Left lobe of liver (tissue), 2 donors: ENCODE data around the gene RET. TPM values are rescaled to one million over a fixed set of nuclear protein-coding genes. Genes with fewer than 3 reads are reported as not detected.

ENCODE experiments used
- ATAC-seq: fragments of 200-7000 bp; cut with Tn5 transposase; one replicate; pipeline ENCODE4 v1.9.1; 2020; ENCODE audit warnings: mild to moderate bottlenecking, moderate library complexity
- DNase-seq: peaks from one replicate; pipeline ENCODE4 v3.0.0-alpha.2; 2020; ENCODE audit warnings: low spot score
- total RNA-seq: library from RNA; stranded (reverse); gene quantifications from one replicate; pipeline ENCODE4 v1.2.1, GENCODE V29; 2021
- donor health status: DM: no; HTN: no; CAD: no; lungs with moderate emphysema.
- donor health status: DM: no; HTN: yes; CAD: no.

The RET gene
- total RNA-seq, 1 donor from 2014 or later, result 1.1 TPM

GRCh38 chr10:43044448-43044921, 32.4 kb upstream of the RET start:
- ATAC-seq (no peak), DNase-seq (no peak)

GRCh38 chr10:43044961-43045621, 31.8 kb upstream of the RET start:
- ATAC-seq (no peak), DNase-seq (peak; percentile 35)

GRCh38 chr10:43045631-43046287, 31.1 kb upstream of the RET start:
- ATAC-seq, result no peak
- peak; percentile 23 for DNase-seq

GRCh38 chr10:43046288-43046991, 30.4 kb upstream of the RET start:
- peak; percentile 31 for DNase-seq
- ATAC-seq, result no peak

- peak; percentile 33 for DNase-seq
- ATAC-seq, result no peak
These were observed 29.4 kb upstream of the RET start for GRCh38 chr10:43047288-43047970.

- DNase-seq (no peak), ATAC-seq (no peak)
These were observed 28.4 kb upstream of the RET start for GRCh38 chr10:43048301-43049051.

- DNase-seq, result no peak
- ATAC-seq, result no peak
These were observed 27.8 kb upstream of the RET start for GRCh38 chr10:43049081-43049551.

GRCh38 chr10:43050011-43050410, 26.9 kb upstream of the RET start:
- no peak for ATAC-seq
- DNase-seq, result no peak

- peak; percentile 85 for DNase-seq
- peak; percentile 79 for ATAC-seq
These were observed 23.0 kb upstream of the RET start for GRCh38 chr10:43053825-43054224.

- no peak for ATAC-seq
- no peak for DNase-seq
These were observed 22.3 kb upstream of the RET start for GRCh38 chr10:43054593-43054992.

GRCh38 chr10:43055217-43055616, 21.7 kb upstream of the RET start:
- peak; percentile 53 for ATAC-seq
- DNase-seq, result peak; percentile 60

GRCh38 chr10:43055991-43056567, 20.8 kb upstream of the RET start:
- peak; percentile 65 for DNase-seq
- no peak for ATAC-seq

GRCh38 chr10:43056568-43057011, 20.3 kb upstream of the RET start:
- ATAC-seq, result no peak

GRCh38 chr10:43057231-43057711, 19.6 kb upstream of the RET start:
- ATAC-seq (no peak), DNase-seq (no peak)

More at GRCh38 chr10:43056568-43057011, 20.3 kb upstream of the RET start:
- DNase-seq, result no peak

GRCh38 chr10:43057831-43058340, 19.0 kb upstream of the RET start:
- no peak for DNase-seq

GRCh38 chr10:43058716-43059335, 18.0 kb upstream of the RET start:
- no peak for DNase-seq

More at GRCh38 chr10:43057831-43058340, 19.0 kb upstream of the RET start:
- ATAC-seq, result no peak

GRCh38 chr10:43059336-43059720, 17.5 kb upstream of the RET start:
- DNase-seq, result no peak
- no peak for ATAC-seq

More at GRCh38 chr10:43058716-43059335, 18.0 kb upstream of the RET start:
- ATAC-seq, result no peak

GRCh38 chr10:43059828-43060227, 17.0 kb upstream of the RET start:
- ATAC-seq (peak; percentile 2), DNase-seq (no peak)

GRCh38 chr10:43060291-43060690, 16.6 kb upstream of the RET start:
- DNase-seq, result peak; percentile 96

More at GRCh38 chr10:43060291-43060690, 16.6 kb upstream of the RET start:
- ATAC-seq, result peak; percentile 93
